MM.1S (cell line): ENCODE measurements around the gene GNG13.

Experiments used
- EZH2 ChIP-seq: fragments of 300-600 bp; sonication (generic); optimal IDR thresholded peaks from 2 replicates; pipeline ENCODE3; 2017; ENCODE audit warnings: low read depth, mild to moderate bottlenecking, antibody characterized with exemption, low read length, mixed read lengths
- EZH2phosphoT487 ChIP-seq: fragments of 300-600 bp; sonication (generic); IDR thresholded peaks from 2 replicates; pipeline ENCODE4 v1.6.1; 2018; ENCODE audit warnings: antibody characterized with exemption, low read length
- TF ChIP-seq, protein P1 (sequence below): fragments of 300-600 bp; sonication (generic); IDR thresholded peaks from 2 replicates; pipeline ENCODE4 v1.5.1; 2016; ENCODE audit warnings: antibody characterized with exemption, low read length, mixed read lengths

- TF ChIP-seq, protein P1, sequence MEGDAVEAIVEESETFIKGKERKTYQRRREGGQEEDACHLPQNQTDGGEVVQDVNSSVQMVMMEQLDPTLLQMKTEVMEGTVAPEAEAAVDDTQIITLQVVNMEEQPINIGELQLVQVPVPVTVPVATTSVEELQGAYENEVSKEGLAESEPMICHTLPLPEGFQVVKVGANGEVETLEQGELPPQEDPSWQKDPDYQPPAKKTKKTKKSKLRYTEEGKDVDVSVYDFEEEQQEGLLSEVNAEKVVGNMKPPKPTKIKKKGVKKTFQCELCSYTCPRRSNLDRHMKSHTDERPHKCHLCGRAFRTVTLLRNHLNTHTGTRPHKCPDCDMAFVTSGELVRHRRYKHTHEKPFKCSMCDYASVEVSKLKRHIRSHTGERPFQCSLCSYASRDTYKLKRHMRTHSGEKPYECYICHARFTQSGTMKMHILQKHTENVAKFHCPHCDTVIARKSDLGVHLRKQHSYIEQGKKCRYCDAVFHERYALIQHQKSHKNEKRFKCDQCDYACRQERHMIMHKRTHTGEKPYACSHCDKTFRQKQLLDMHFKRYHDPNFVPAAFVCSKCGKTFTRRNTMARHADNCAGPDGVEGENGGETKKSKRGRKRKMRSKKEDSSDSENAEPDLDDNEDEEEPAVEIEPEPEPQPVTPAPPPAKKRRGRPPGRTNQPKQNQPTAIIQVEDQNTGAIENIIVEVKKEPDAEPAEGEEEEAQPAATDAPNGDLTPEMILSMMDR: no peak
- TF ChIP-seq EZH2 (no peak), EZH2phosphoT487 (no peak)
Observed at GRCh38 chr16:798666-799065, 1.9 kb downstream of the GNG13 start.
